Skin epidermis (tissue), 12 donors: Measurements from ENCODE around the gene CYSLTR1.
"Not testable (repeated sequence)": the region's sequence is repeated elsewhere in the genome, so short reads cannot be mapped to it uniquely, and the experiment has no call there.

Source experiments
- H3K27ac ChIP-seq, 21 experiments: fragments of 200-600 bp; sonication (generic) in 11 of 21; one replicate each; pipeline ENCODE4 v1.5.0; 2020; ENCODE audit warnings: mild to moderate bottlenecking in 3 of 21, inconsistent platforms in 2 of 21, moderate library complexity in 2 of 21
- H3K4me3 ChIP-seq, 7 experiments: fragments of 200-600 bp; sonication (generic) in 2 of 7; one replicate each; pipeline ENCODE4 v1.5.0; 2020; ENCODE audit warnings: inconsistent platforms in 2 of 7, mild to moderate bottlenecking in 2 of 7, moderate library complexity in 1 of 7

Gene CYSLTR1

GRCh38 chrX:78327370-78328086 is at the start of gene CYSLTR1:
CYSLTR1 (minus strand) TSS chrX:78327611; CDS start chrX:78273746, 53,865 bp downstream.
- Histone ChIP-seq H3K4me3 (peak within 1 kb of the TSS in 5 of 7 experiments; percentile 7 to 26 (median 15)), H3K27ac (peak within 1 kb of the TSS in 8 of 21 experiments; percentile 26 to 75 (median 56))

GRCh38 chrX:78377186-78377585 is 49.8 kb upstream of the CYSLTR1 start:
- Histone ChIP-seq H3K4me3 (no peak overlapping the region), H3K27ac (no peak overlapping the region)

- no peak overlapping the region for H3K4me3 ChIP-seq
- no peak overlapping the region for H3K27ac ChIP-seq
Observed at GRCh38 chrX:78375894-78376293, 48.5 kb upstream of the CYSLTR1 start.

- Histone ChIP-seq H3K4me3 (no peak overlapping the region), H3K27ac (no peak overlapping the region)
Observed at GRCh38 chrX:78366576-78366975, 39.2 kb upstream of the CYSLTR1 start.

GRCh38 chrX:78357342-78358055 is 30.1 kb upstream of the CYSLTR1 start:
- Histone ChIP-seq H3K4me3 (no peak overlapping the region), H3K27ac (peak overlapping the region in 3 of 21 experiments; percentile 35 to 77 (median 40))

GRCh38 chrX:78333521-78333920 is 6.1 kb upstream of the CYSLTR1 start:
- Histone ChIP-seq H3K27ac (peak overlapping the region in 1 of 21 experiments; percentile 50), H3K4me3 (no peak overlapping the region)

- H3K4me3 ChIP-seq: no peak overlapping the region
- no peak overlapping the region for H3K27ac ChIP-seq
Observed at GRCh38 chrX:78331708-78332107, 4.3 kb upstream of the CYSLTR1 start.

- H3K4me3 ChIP-seq: no peak overlapping the region
- H3K27ac ChIP-seq: no peak overlapping the region
Observed at GRCh38 chrX:78330540-78330939, 3.1 kb upstream of the CYSLTR1 start.

- H3K4me3 ChIP-seq: no peak overlapping the region
- no peak overlapping the region for H3K27ac ChIP-seq
Observed at GRCh38 chrX:78330068-78330467, 2.7 kb upstream of the CYSLTR1 start.

GRCh38 chrX:78329486-78329885 is 2.1 kb upstream of the CYSLTR1 start:
- Histone ChIP-seq H3K4me3 (no peak overlapping the region), H3K27ac (peak overlapping the region in 1 of 21 experiments; percentile 62)

GRCh38 chrX:78326401-78326800 is 1.0 kb downstream of the CYSLTR1 start:
- Histone ChIP-seq H3K4me3 (peak overlapping the region in 4 of 7 experiments; percentile 15 to 26 (median 20)), H3K27ac (peak overlapping the region in 4 of 21 experiments; percentile 46 to 75 (median 60))

- Histone ChIP-seq H3K27ac (peak overlapping the region in 2 of 21 experiments; percentile 37 to 58), H3K4me3 (no peak overlapping the region)
Observed at GRCh38 chrX:78322863-78323262, 4.5 kb downstream of the CYSLTR1 start.

GRCh38 chrX:78321809-78322208 is 5.6 kb downstream of the CYSLTR1 start:
- Histone ChIP-seq H3K27ac (peak overlapping the region in 3 of 21 experiments; percentile 25 to 58 (median 37)), H3K4me3 (no peak overlapping the region)

GRCh38 chrX:78316265-78316664 is 11.1 kb downstream of the CYSLTR1 start:
- no peak overlapping the region for H3K4me3 ChIP-seq
- no peak overlapping the region for H3K27ac ChIP-seq

- H3K27ac ChIP-seq: no peak overlapping the region
- no peak overlapping the region for H3K4me3 ChIP-seq
Observed at GRCh38 chrX:78315745-78316144, 11.7 kb downstream of the CYSLTR1 start.

GRCh38 chrX:78314561-78314960 is 12.8 kb downstream of the CYSLTR1 start:
- H3K4me3 ChIP-seq: no peak overlapping the region
- no peak overlapping the region for H3K27ac ChIP-seq

- Histone ChIP-seq H3K27ac (no peak overlapping the region), H3K4me3 (no peak overlapping the region)
Observed at GRCh38 chrX:78313526-78313925, 13.9 kb downstream of the CYSLTR1 start.

GRCh38 chrX:78307665-78308064 is 19.7 kb downstream of the CYSLTR1 start:
- Histone ChIP-seq H3K27ac (no peak overlapping the region), H3K4me3 (no peak overlapping the region)

GRCh38 chrX:78303086-78303485 is 24.3 kb downstream of the CYSLTR1 start:
- Histone ChIP-seq H3K27ac (no peak overlapping the region), H3K4me3 (no peak overlapping the region)

GRCh38 chrX:78300933-78301332 is 26.5 kb downstream of the CYSLTR1 start:
- H3K4me3 ChIP-seq, H3K27ac ChIP-seq: not testable (repeated sequence)

- H3K27ac ChIP-seq: no peak overlapping the region
- H3K4me3 ChIP-seq: no peak overlapping the region
Observed at GRCh38 chrX:78283511-78283910, 43.9 kb downstream of the CYSLTR1 start.
